Mesenchymal stem cell (in vitro differentiated cells and primary cell): ENCODE results near the gene KRT72.

Experiments
- DNase-seq: peaks from one replicate; pipeline ENCODE4 v3.0.0-alpha.2; 2013
- H2AFZ ChIP-seq: one replicate; pipeline ENCODE4 v1.6.1; 2013; ENCODE audit warnings: low read depth, mild to moderate bottlenecking, control low read depth, inconsistent platforms, low read length, moderate library complexity
- H2AK5ac ChIP-seq: 2 replicates; pipeline ENCODE4 v1.6.1; 2013; ENCODE audit warnings: low read length, moderate library complexity, mild to moderate bottlenecking, inconsistent platforms; ENCODE audit not compliant: severe bottlenecking
- H2BK120ac ChIP-seq: one replicate; pipeline ENCODE4 v1.6.1; 2013; ENCODE audit warnings: low read depth, mild to moderate bottlenecking, inconsistent platforms, low read length, moderate library complexity
- H2BK12ac ChIP-seq, 2 experiments: one replicate each; pipeline ENCODE4 v1.6.1; 2013; ENCODE audit warnings: inconsistent platforms in 2 of 2, low read length in 2 of 2, mild to moderate bottlenecking in 2 of 2, moderate library complexity in 2 of 2, control low read depth in 1 of 2
- H2BK15ac ChIP-seq: one replicate; pipeline ENCODE4 v1.6.1; 2013; ENCODE audit warnings: mild to moderate bottlenecking, low read depth, inconsistent platforms; ENCODE audit not compliant: poor library complexity, severe bottlenecking
- H2BK5ac ChIP-seq: 2 replicates; pipeline ENCODE4 v1.6.1; 2013; ENCODE audit warnings: low read depth, mild to moderate bottlenecking, low read length, control low read depth, inconsistent platforms; ENCODE audit not compliant: poor library complexity, severe bottlenecking
- H3K14ac ChIP-seq, 2 experiments: one replicate each; pipeline ENCODE4 v1.6.1; 2013; ENCODE audit warnings: inconsistent platforms in 2 of 2, low read length in 2 of 2, control low read depth in 1 of 2, mild to moderate bottlenecking in 1 of 2, moderate library complexity in 1 of 2
- H3K18ac ChIP-seq, 2 experiments: one replicate each; pipeline ENCODE4 v1.6.1; 2013; ENCODE audit warnings: inconsistent platforms in 2 of 2, low read length in 2 of 2, control low read depth in 1 of 2, low read depth in 1 of 2, mild to moderate bottlenecking in 1 of 2
- H3K23ac ChIP-seq, 2 experiments: one replicate each; pipeline ENCODE4 v1.6.1; 2013; ENCODE audit warnings: inconsistent platforms in 2 of 2, low read length in 2 of 2, mild to moderate bottlenecking in 2 of 2, moderate library complexity in 2 of 2, control low read depth in 1 of 2
- H3K27ac ChIP-seq: 2 replicates; pipeline ENCODE4 v1.5.1; 2013; ENCODE audit warnings: mild to moderate bottlenecking, moderate library complexity, low read length, control low read depth, inconsistent platforms; ENCODE audit not compliant: poor library complexity, severe bottlenecking
- H3K27me3 ChIP-seq, 2 experiments: 2 replicates each; pipeline versions ENCODE4 v1.6.1 to v1.7.0; 2013; ENCODE audit warnings: low read length in 2 of 2, mild to moderate bottlenecking in 2 of 2, moderate library complexity in 2 of 2, control low read depth in 1 of 2, inconsistent platforms in 1 of 2; ENCODE audit not compliant: control insufficient read depth in 1 of 2, insufficient read depth in 1 of 2
- H3K36me3 ChIP-seq, 2 experiments: 2 replicates each; pipeline versions ENCODE4 v1.6.1 to v1.7.0; 2013; ENCODE audit warnings: low read length in 2 of 2, control low read depth in 1 of 2, inconsistent platforms in 1 of 2, low read depth in 1 of 2, mild to moderate bottlenecking in 1 of 2; ENCODE audit not compliant: insufficient read depth in 2 of 2, control insufficient read depth in 1 of 2
- H3K4ac ChIP-seq, 2 experiments: one replicate each; pipeline ENCODE4 v1.6.1; 2013; ENCODE audit warnings: inconsistent platforms in 2 of 2, low read length in 2 of 2, mild to moderate bottlenecking in 2 of 2, moderate library complexity in 2 of 2, control low read depth in 1 of 2, low read depth in 1 of 2
- H3K4me1 ChIP-seq: 2 replicates; pipeline ENCODE4 v1.6.1; 2013; ENCODE audit warnings: low read depth, low read length, control low read depth; ENCODE audit not compliant: control insufficient read depth, insufficient read depth
- H3K4me2 ChIP-seq: 2 replicates; pipeline ENCODE4 v1.6.1; 2013; ENCODE audit warnings: low read length, mild to moderate bottlenecking, inconsistent platforms; ENCODE audit not compliant: poor library complexity, severe bottlenecking
- H3K4me3 ChIP-seq, 2 experiments: 2 replicates each; pipeline versions ENCODE4 v1.5.1 to v1.7.0; 2013; ENCODE audit warnings: low read length in 2 of 2, mild to moderate bottlenecking in 2 of 2, control low read depth in 1 of 2, low read depth in 1 of 2; ENCODE audit not compliant: insufficient read depth in 1 of 2
- H3K79me1 ChIP-seq: replicated peaks from 2 replicates; pipeline ENCODE4 v1.6.1; 2013; ENCODE audit warnings: mild to moderate bottlenecking, control low read depth, low read length, inconsistent platforms; ENCODE audit not compliant: poor library complexity, severe bottlenecking
- H3K9ac ChIP-seq: 2 replicates; pipeline ENCODE4 v1.7.0; 2013; ENCODE audit warnings: mild to moderate bottlenecking, low read length, moderate library complexity
- H3K9me3 ChIP-seq: 2 replicates; pipeline ENCODE4 v1.7.0; 2013; ENCODE audit warnings: mild to moderate bottlenecking, low read length; ENCODE audit not compliant: control insufficient read depth
- H4K8ac ChIP-seq: one replicate; pipeline ENCODE4 v1.6.1; 2013; ENCODE audit warnings: inconsistent platforms, mild to moderate bottlenecking, low read length, moderate library complexity
- H4K91ac ChIP-seq: one replicate; pipeline ENCODE4 v1.6.1; 2013; ENCODE audit warnings: mild to moderate bottlenecking, low read length, inconsistent platforms
- WGBS: methylation state at CpG from one replicate; pipeline ENCODE4 v1.1.7; 2013; ENCODE audit warnings: mixed read lengths; 5-methylcytosine and 5-hydroxymethylcytosine counted together

Gene KRT72

DNA sequence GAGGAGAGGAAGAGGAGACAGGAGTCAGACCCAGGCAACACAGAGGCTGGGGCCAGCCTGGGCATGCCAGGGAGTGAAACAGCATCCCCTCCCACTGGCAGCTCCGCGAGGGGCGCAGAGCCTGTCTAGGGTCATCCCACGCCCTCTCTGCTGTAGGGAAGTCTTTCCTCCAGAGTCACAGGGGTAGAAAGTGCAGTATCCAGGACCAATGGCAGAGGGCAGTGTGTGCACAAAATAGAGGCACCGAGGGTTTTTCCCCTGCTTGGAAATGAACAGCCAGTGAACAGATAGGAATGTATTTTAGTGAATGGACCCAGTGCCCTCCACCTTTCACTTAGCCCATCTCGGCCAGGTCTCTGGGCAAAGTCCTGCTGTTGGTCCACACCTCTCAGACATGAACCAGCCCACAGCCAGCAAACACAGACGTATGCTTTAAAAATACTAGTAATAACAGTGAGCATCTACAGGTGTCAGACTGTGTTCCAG is 18.2 kb downstream of the KRT72 start:
- Histone ChIP-seq H3K27ac (no peak overlapping the region), H4K8ac (no peak overlapping the region), H2AK5ac (no peak overlapping the region), H3K79me1 (no peaks in the 10 kb centered on the region), H3K4me3 (no peak overlapping the region), H3K36me3 (no peaks in the 10 kb centered on the region), H3K9me3 (no peaks in the 10 kb centered on the region), H3K4ac (no peak overlapping the region), H3K23ac (no peak overlapping the region), H2BK120ac (no peak overlapping the region), H3K27me3 (peaks cover 64 to 75% of the 10 kb centered on the region in 2 experiments), H3K14ac (no peak overlapping the region), H2BK5ac (no peak overlapping the region), H2AFZ (no peak overlapping the region), H3K4me2 (no peak overlapping the region), H3K18ac (no peak overlapping the region), H4K91ac (no peak overlapping the region), H2BK15ac (no peak overlapping the region), H2BK12ac (no peak overlapping the region), H3K4me1 (no peaks in the 10 kb centered on the region), H3K9ac (no peak overlapping the region)
- peak; percentile 61 for DNase-seq
- 11% methylated on average over 6 of the region's 7 CpGs for WGBS

GRCh38 chr12:52582486-52582885 is 18.8 kb downstream of the KRT72 start:
- Histone ChIP-seq H3K18ac (no peak overlapping the region), H4K91ac (no peak overlapping the region), H3K79me1 (no peaks in the 10 kb centered on the region), H2AFZ (no peak overlapping the region), H3K4me1 (no peaks in the 10 kb centered on the region), H3K4ac (no peak overlapping the region), H3K9me3 (no peaks in the 10 kb centered on the region), H3K9ac (no peak overlapping the region), H2AK5ac (no peak overlapping the region), H4K8ac (no peak overlapping the region), H2BK15ac (no peak overlapping the region), H2BK12ac (no peak overlapping the region), H2BK5ac (no peak overlapping the region), H3K23ac (no peak overlapping the region), H3K4me2 (no peak overlapping the region), H3K4me3 (no peak overlapping the region), H3K14ac (no peak overlapping the region), H2BK120ac (no peak overlapping the region), H3K36me3 (no peaks in the 10 kb centered on the region), H3K27ac (no peak overlapping the region), H3K27me3 (peaks cover 60 to 73% of the 10 kb centered on the region in 2 experiments)
- 100% methylated on average over 2 of the region's 2 CpGs for WGBS
- DNase-seq, result no peak

DNA sequence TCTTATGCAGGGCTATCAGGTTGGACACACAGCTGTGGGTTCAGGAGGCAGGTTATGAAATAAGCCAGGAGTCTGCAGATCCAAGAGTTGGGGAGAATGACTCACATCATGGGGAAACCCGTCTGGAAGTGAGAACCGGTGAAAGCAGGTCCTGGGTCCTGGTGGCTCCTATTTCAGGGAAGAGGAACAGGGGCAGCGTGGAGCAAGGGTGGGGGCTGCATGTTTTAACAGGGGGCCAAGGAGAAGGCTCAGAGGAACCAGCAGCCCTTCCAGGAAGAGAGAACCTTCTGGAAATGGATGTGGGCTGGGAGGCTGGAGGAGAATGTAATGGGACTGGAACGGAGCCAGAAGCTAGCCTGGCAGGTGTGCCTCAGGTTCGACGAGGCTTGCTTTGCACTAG is 19.8 kb downstream of the KRT72 start:
- Histone ChIP-seq H3K4me2 (no peak overlapping the region), H3K23ac (no peak overlapping the region), H3K9ac (no peak overlapping the region), H3K4me1 (no peaks in the 10 kb centered on the region), H3K79me1 (no peaks in the 10 kb centered on the region), H3K4ac (no peak overlapping the region), H2BK15ac (no peak overlapping the region), H3K27ac (no peak overlapping the region), H2BK120ac (no peak overlapping the region), H2BK12ac (no peak overlapping the region), H3K27me3 (peaks cover 58 to 72% of the 10 kb centered on the region in 2 experiments), H4K8ac (no peak overlapping the region), H3K36me3 (no peaks in the 10 kb centered on the region), H3K14ac (no peak overlapping the region), H4K91ac (no peak overlapping the region), H2AK5ac (no peak overlapping the region), H2BK5ac (no peak overlapping the region), H3K9me3 (no peaks in the 10 kb centered on the region), H3K18ac (no peak overlapping the region), H3K4me3 (no peak overlapping the region), H2AFZ (no peak overlapping the region)
- DNase-seq, result peak; percentile 23
- 65% methylated on average over 3 of the region's 6 CpGs for WGBS

GRCh38 chr12:52581066-52581465 is 20.2 kb downstream of the KRT72 start:
- Histone ChIP-seq H2BK5ac (no peak overlapping the region), H3K36me3 (no peaks in the 10 kb centered on the region), H2BK12ac (no peak overlapping the region), H3K27ac (no peak overlapping the region), H3K9ac (no peak overlapping the region), H2AK5ac (no peak overlapping the region), H3K9me3 (no peaks in the 10 kb centered on the region), H3K14ac (no peak overlapping the region), H4K91ac (no peak overlapping the region), H3K4me1 (no peaks in the 10 kb centered on the region), H2BK15ac (no peak overlapping the region), H3K79me1 (no peaks in the 10 kb centered on the region), H3K27me3 (peaks cover 58 to 72% of the 10 kb centered on the region in 2 experiments), H3K4me2 (no peak overlapping the region), H3K4ac (no peak overlapping the region), H3K23ac (no peak overlapping the region), H2BK120ac (no peak overlapping the region), H4K8ac (no peak overlapping the region), H2AFZ (no peak overlapping the region), H3K4me3 (no peak overlapping the region), H3K18ac (no peak overlapping the region)
- 77% methylated on average over 7 of the region's 7 CpGs for WGBS
- no peak for DNase-seq
